ENCODE results near the gene CRHBP.
"Not testable (repeated sequence)": the region's sequence is repeated elsewhere in the genome, so short reads cannot be mapped to it uniquely, and the experiment has no call there.

CRHBP gene

GRCh38 chr5:76978869-76979268 is 26.0 kb downstream of the CRHBP start:
- TF ChIP-seq CTCF (IDR thresholded peaks at IDR 0.05; ENCODE audit: low read depth, low read length, missing control alignments): no peak
- DNase-seq (ENCODE audit: low read depth): no peak
- H3K4me3 ChIP-seq (ENCODE audit: low read depth, low read length): no peak overlapping the region

- DNase-seq (ENCODE audit: low read depth): no peak
- H3K4me3 ChIP-seq (ENCODE audit: low read depth, low read length): no peak overlapping the region
- TF ChIP-seq CTCF (IDR thresholded peaks at IDR 0.05; ENCODE audit: low read depth, low read length, missing control alignments): no peak
Measured at GRCh38 chr5:76980518-76981144, 27.8 kb downstream of the CRHBP start.

- H3K4me3 ChIP-seq (ENCODE audit: low read depth, low read length): no peak overlapping the region
- no peak for TF ChIP-seq CTCF (IDR thresholded peaks at IDR 0.05; ENCODE audit: low read depth, low read length, missing control alignments)
- no peak for DNase-seq (ENCODE audit: low read depth)
Measured at GRCh38 chr5:76982450-76982849, 29.6 kb downstream of the CRHBP start.

- no peak overlapping the region for H3K4me3 ChIP-seq (ENCODE audit: low read depth, low read length)
- no peak for DNase-seq (ENCODE audit: low read depth)
- TF ChIP-seq CTCF (IDR thresholded peaks at IDR 0.05; ENCODE audit: low read depth, low read length, missing control alignments): no peak
Measured at GRCh38 chr5:76983468-76983867, 30.6 kb downstream of the CRHBP start.

GRCh38 chr5:76986825-76987526 is 34.1 kb downstream of the CRHBP start:
- no peak overlapping the region for H3K4me3 ChIP-seq (ENCODE audit: low read depth, low read length)
- TF ChIP-seq CTCF (IDR thresholded peaks at IDR 0.05; ENCODE audit: low read depth, low read length, missing control alignments): no peak
- DNase-seq (ENCODE audit: low read depth): no peak

GRCh38 chr5:76990899-76991459 is 38.1 kb downstream of the CRHBP start:
- no peak overlapping the region for H3K4me3 ChIP-seq (ENCODE audit: low read depth, low read length)
- TF ChIP-seq CTCF (IDR thresholded peaks at IDR 0.05; ENCODE audit: low read depth, low read length, missing control alignments): no peak
- DNase-seq (ENCODE audit: low read depth): no peak

- not testable (repeated sequence) for DNase-seq (ENCODE audit: low read depth); H3K4me3 ChIP-seq (ENCODE audit: low read depth, low read length)
Measured at GRCh38 chr5:76993436-76993835, 40.6 kb downstream of the CRHBP start.

Measured in GM12864 (cell line).